ENCODE results near the gene SYT9. TPM values are rescaled to one million over a fixed set of nuclear protein-coding genes. Genes with fewer than 3 reads are reported as not detected.

Gene SYT9
- total RNA-seq, 1 donor from 2014 or later = 0.16 TPM

GRCh38 chr11:7445564-7445963 lies 193.9 kb downstream of the SYT9 start:
- no peak for FAIRE-seq
- Mint-ChIP-seq H3K27ac (ENCODE audit: unreplicated experiment) (no peak overlapping the region), H3K4me1 (ENCODE audit: low read depth, unreplicated experiment) (no peaks in the 10 kb centered on the region), H3K9me3 (ENCODE audit: unreplicated experiment) (no peaks in the 10 kb centered on the region), H3K4me3 (ENCODE audit: unreplicated experiment) (no peak overlapping the region), H3K27me3 (ENCODE audit: low read depth, unreplicated experiment) (peaks cover 31% of the 10 kb centered on the region), H3K36me3 (ENCODE audit: low read depth, unreplicated experiment) (peaks cover 2% of the 10 kb centered on the region)
- no peaks in the 10 kb centered on the region for H3K27me3 ChIP-seq (ENCODE audit: insufficient read depth, low read length)
- no peaks in the 10 kb centered on the region for H3K4me1 ChIP-seq (ENCODE audit: insufficient read depth, low read length)
- DNase-seq (ENCODE audit: low read depth) = no peak
- no peaks in the 10 kb centered on the region for H3K9me3 ChIP-seq (ENCODE audit: insufficient read depth, low read depth, low read length)
- no peak overlapping the region for H3K9ac ChIP-seq (ENCODE audit: low read length)
- H3K4me2 ChIP-seq (ENCODE audit: low read length) = no peak overlapping the region
- H3K4me3 ChIP-seq (ENCODE audit: insufficient read depth, low read depth, low read length) = no peak overlapping the region
- no peaks in the 10 kb centered on the region for H4K20me1 ChIP-seq (ENCODE audit: insufficient read depth, low read length)
- H2AFZ ChIP-seq (ENCODE audit: low read depth, low read length) = no peak overlapping the region
- no peak overlapping the region for H3K27ac ChIP-seq (ENCODE audit: low read depth, low read length)
- H3K36me3 ChIP-seq (ENCODE audit: insufficient read depth, low read length) = no peaks in the 10 kb centered on the region
- H3K79me2 ChIP-seq (ENCODE audit: insufficient read depth, low read length) = no peaks in the 10 kb centered on the region
- TF ChIP-seq CTCF (IDR thresholded peaks at IDR 0.05; ENCODE audit: insufficient read depth, low read depth, low read length) (no peak), EZH2 (IDR thresholded peaks at IDR 0.05; ENCODE audit: insufficient read depth, low read length) (no peak)

GRCh38 chr11:7448201-7448600 lies 196.5 kb downstream of the SYT9 start:
- no peak overlapping the region for H3K27ac ChIP-seq (ENCODE audit: low read depth, low read length)
- H3K4me1 ChIP-seq (ENCODE audit: insufficient read depth, low read length) = no peaks in the 10 kb centered on the region
- Mint-ChIP-seq H3K9me3 (ENCODE audit: unreplicated experiment) (no peaks in the 10 kb centered on the region), H3K27me3 (ENCODE audit: low read depth, unreplicated experiment) (peaks cover 27% of the 10 kb centered on the region), H3K36me3 (ENCODE audit: low read depth, unreplicated experiment) (peaks cover 2% of the 10 kb centered on the region), H3K4me3 (ENCODE audit: unreplicated experiment) (no peak overlapping the region), H3K27ac (ENCODE audit: unreplicated experiment) (no peak overlapping the region), H3K4me1 (ENCODE audit: low read depth, unreplicated experiment) (no peaks in the 10 kb centered on the region)
- TF ChIP-seq EZH2 (IDR thresholded peaks at IDR 0.05; ENCODE audit: insufficient read depth, low read length) (no peak), CTCF (IDR thresholded peaks at IDR 0.05; ENCODE audit: insufficient read depth, low read depth, low read length) (no peak)
- H3K9me3 ChIP-seq (ENCODE audit: insufficient read depth, low read depth, low read length) = no peaks in the 10 kb centered on the region
- H3K79me2 ChIP-seq (ENCODE audit: insufficient read depth, low read length) = no peaks in the 10 kb centered on the region
- H4K20me1 ChIP-seq (ENCODE audit: insufficient read depth, low read length) = no peaks in the 10 kb centered on the region
- H3K27me3 ChIP-seq (ENCODE audit: insufficient read depth, low read length) = peaks cover 4% of the 10 kb centered on the region
- no peaks in the 10 kb centered on the region for H3K36me3 ChIP-seq (ENCODE audit: insufficient read depth, low read length)
- no peak for DNase-seq (ENCODE audit: low read depth)
- no peak overlapping the region for H2AFZ ChIP-seq (ENCODE audit: low read depth, low read length)
- no peak overlapping the region for H3K9ac ChIP-seq (ENCODE audit: low read length)
- no peak overlapping the region for H3K4me3 ChIP-seq (ENCODE audit: insufficient read depth, low read depth, low read length)
- FAIRE-seq = no peak
- no peak overlapping the region for H3K4me2 ChIP-seq (ENCODE audit: low read length)

GRCh38 chr11:7449211-7449840 lies 197.6 kb downstream of the SYT9 start:
- Mint-ChIP-seq H3K36me3 (ENCODE audit: low read depth, unreplicated experiment) (peaks cover 2% of the 10 kb centered on the region), H3K4me3 (ENCODE audit: unreplicated experiment) (no peak overlapping the region), H3K27ac (ENCODE audit: unreplicated experiment) (no peak overlapping the region), H3K9me3 (ENCODE audit: unreplicated experiment) (no peaks in the 10 kb centered on the region), H3K27me3 (ENCODE audit: low read depth, unreplicated experiment) (peaks cover 28% of the 10 kb centered on the region), H3K4me1 (ENCODE audit: low read depth, unreplicated experiment) (no peaks in the 10 kb centered on the region)
- no peak for DNase-seq (ENCODE audit: low read depth)
- no peaks in the 10 kb centered on the region for H3K4me1 ChIP-seq (ENCODE audit: insufficient read depth, low read length)
- no peak overlapping the region for H3K4me3 ChIP-seq (ENCODE audit: insufficient read depth, low read depth, low read length)
- TF ChIP-seq CTCF (IDR thresholded peaks at IDR 0.05; ENCODE audit: insufficient read depth, low read depth, low read length) (no peak), EZH2 (IDR thresholded peaks at IDR 0.05; ENCODE audit: insufficient read depth, low read length) (no peak)
- H2AFZ ChIP-seq (ENCODE audit: low read depth, low read length) = no peak overlapping the region
- peaks cover 4% of the 10 kb centered on the region for H3K27me3 ChIP-seq (ENCODE audit: insufficient read depth, low read length)
- H3K27ac ChIP-seq (ENCODE audit: low read depth, low read length) = no peak overlapping the region
- no peaks in the 10 kb centered on the region for H3K79me2 ChIP-seq (ENCODE audit: insufficient read depth, low read length)
- no peak for FAIRE-seq
- H4K20me1 ChIP-seq (ENCODE audit: insufficient read depth, low read length) = no peaks in the 10 kb centered on the region
- no peaks in the 10 kb centered on the region for H3K9me3 ChIP-seq (ENCODE audit: insufficient read depth, low read depth, low read length)
- no peak overlapping the region for H3K9ac ChIP-seq (ENCODE audit: low read length)
- H3K36me3 ChIP-seq (ENCODE audit: insufficient read depth, low read length) = no peaks in the 10 kb centered on the region
- no peak overlapping the region for H3K4me2 ChIP-seq (ENCODE audit: low read length)

Data from astrocyte (in vitro differentiated cells and primary cell).